IPS-NIHi7 (cell line): Measurements from ENCODE around the gene MNX1.

ENCODE experiments used
- DNase-seq: peaks from one replicate; pipeline ENCODE4 v3.0.0; 2012; ENCODE audit warnings: mixed read lengths; ENCODE audit errors: extremely low spot score

MNX1 gene

GRCh38 chr7:157002819-157003421 is 7.5 kb downstream of the MNX1 start:
- no peak for DNase-seq

- DNase-seq: no peak
These were observed 8.3 kb downstream of the MNX1 start for GRCh38 chr7:157001920-157002818.

- DNase-seq: no peak
These were observed 9.5 kb downstream of the MNX1 start for GRCh38 chr7:157000741-157001653.

- no peak for DNase-seq
These were observed 10.3 kb downstream of the MNX1 start for GRCh38 chr7:156999958-157000726.

- no peak for DNase-seq
These were observed 11.2 kb downstream of the MNX1 start for GRCh38 chr7:156998988-156999957.

GRCh38 chr7:156994417-156994816 is 16.0 kb downstream of the MNX1 start:
- DNase-seq: no peak

GRCh38 chr7:156993925-156994235 is 16.6 kb downstream of the MNX1 start:
- DNase-seq: no peak

GRCh38 chr7:156993021-156993924 is 17.2 kb downstream of the MNX1 start:
- DNase-seq: no peak

GRCh38 chr7:156989766-156990535 is 20.5 kb downstream of the MNX1 start:
- no peak for DNase-seq

GRCh38 chr7:156988343-156989185 is 21.9 kb downstream of the MNX1 start:
- no peak for DNase-seq

GRCh38 chr7:156986378-156986777 is 24.1 kb downstream of the MNX1 start:
- DNase-seq: no peak

GRCh38 chr7:156985101-156985992 is 25.1 kb downstream of the MNX1 start:
- no peak for DNase-seq

- no peak for DNase-seq
These were observed 26.1 kb downstream of the MNX1 start for GRCh38 chr7:156984174-156984891.

- DNase-seq: no peak
These were observed 30.8 kb downstream of the MNX1 start for GRCh38 chr7:156979711-156980110.

GRCh38 chr7:156979007-156979606 is 31.4 kb downstream of the MNX1 start:
- no peak for DNase-seq
